Spleen (tissue), 7 donors: ENCODE results near the gene ARHGAP11B.
A peak's percentile ranks its signal among the peaks of the same experiment; 100 is the strongest.
"Not testable (repeated sequence)": the region's sequence is repeated elsewhere in the genome, so short reads cannot be mapped to it uniquely, and the experiment has no call there.

Experiments
- CTCF ChIP-seq, 11 experiments: fragments of 200-600 bp in 7 of 11; fragments of 450-650 bp in 4 of 11; sonication (generic) in 4 of 11; IDR thresholded peaks in 8 of 11; conservative IDR thresholded peaks in 3 of 11; 1 replicate in 7 of 11; 2 replicates in 4 of 11; pipeline versions ENCODE4 v1.4.0 to v1.8.0; 2016 to 2021; ENCODE audit warnings: antibody characterized with exemption in 11 of 11, inconsistent platforms in 4 of 11, mild to moderate bottlenecking in 1 of 11
- POLR2A ChIP-seq, 3 donors: fragments of 450-650 bp; IDR thresholded peaks; one replicate each; pipeline ENCODE4 v1.5.1; 2017; ENCODE audit warnings: antibody characterized with exemption in 3 of 3, mild to moderate bottlenecking in 1 of 3
- donor health status: DM: no; HTN: no; CAD: no; lungs with moderate emphysema.
- donor health status: DM: no; HTN: no; CAD: no.
- donor health status: DM: no; HTN: no; CAD: no.

- not testable (repeated sequence) for TF ChIP-seq POLR2A (IDR thresholded peaks at IDR 0.05)
- TF ChIP-seq CTCF (IDR thresholded peaks at IDR 0.05 in 8 of 11, conservative IDR thresholded peaks at IDR 0.05 in 3 of 11): peak in 2 of 11 experiments; percentile 15 to 37
These were observed at the start of gene ARHGAP11B for GRCh38 chr15:30625436-30626193.
